PC-3 (cell line): ENCODE results near the gene PTRH1. TPM values are rescaled to one million over a fixed set of nuclear protein-coding genes. Genes with fewer than 3 reads are reported as not detected.

Experiments used
- ATAC-seq: fragments of 200-7000 bp; cut with Tn5 transposase; 2 replicates; pipeline ENCODE4 v1.9.1; 2020; ENCODE audit warnings: mild to moderate bottlenecking, moderate library complexity
- BruUV-seq: library from RNA; stranded (reverse); fragments of 400-500 nt; replicated peaks from 2 replicates; lab custom pipeline; 2021; lab: Mats Ljungman, UMichigan
- CTCF ChIA-PET: fragments of 300-600 bp; sonication (Branson Sonifier 250); formaldehyde crosslinking; loops from one replicate; lab custom pipeline; 2022; ENCODE audit warnings: antibody characterized with exemption; lab: Charles Lee
- POLR2A ChIA-PET: fragments of 300-600 bp; sonication (Branson Sonifier 250); formaldehyde crosslinking; loops from one replicate; lab custom pipeline; 2022; ENCODE audit warnings: antibody characterized with exemption; ENCODE audit not compliant: unreplicated experiment; lab: Charles Lee
- DNase-seq: peaks from one replicate; pipeline ENCODE4 v3.0.0-alpha.2; 2015
- H2AFZ ChIP-seq: fragments of 300-600 bp; sonication (generic); 2 replicates; pipeline ENCODE4 v1.6.0; 2016; ENCODE audit warnings: antibody characterized with exemption, low read length
- H3F3A ChIP-seq: fragments of 300-600 bp; sonication (generic); one replicate; pipeline ENCODE4 v1.6.0; 2017; ENCODE audit warnings: antibody characterized with exemption, low read length, control low read depth, mild to moderate bottlenecking; ENCODE audit not compliant: unreplicated experiment
- H3K27ac ChIP-seq: fragments of 300-600 bp; sonication (generic); 2 replicates; pipeline ENCODE4 v1.5.1; 2016; ENCODE audit warnings: mild to moderate bottlenecking, low read length
- H3K27me3 ChIP-seq: fragments of 300-600 bp; sonication (generic); 2 replicates; pipeline ENCODE4 v1.6.1; 2016; ENCODE audit warnings: low read length, mixed read lengths
- H3K36me3 ChIP-seq: fragments of 300-600 bp; sonication (generic); 2 replicates; pipeline ENCODE4 v1.6.1; 2016; ENCODE audit warnings: low read depth, mixed run types, low read length, mixed read lengths
- H3K4me1 ChIP-seq: fragments of 300-600 bp; sonication (generic); 2 replicates; pipeline ENCODE4 v1.5.1; 2016; ENCODE audit warnings: low read length; ENCODE audit not compliant: insufficient read depth
- H3K4me2 ChIP-seq: fragments of 300-600 bp; sonication (generic); 2 replicates; pipeline ENCODE4 v1.6.0; 2016; ENCODE audit warnings: low read length
- H3K4me3 ChIP-seq: fragments of 300-600 bp; sonication (generic); 2 replicates; pipeline ENCODE4 v1.5.1; 2016; ENCODE audit warnings: mild to moderate bottlenecking, low read length, mixed read lengths
- H3K79me2 ChIP-seq: fragments of 300-600 bp; sonication (generic); 2 replicates; pipeline ENCODE4 v1.6.1; 2017; ENCODE audit warnings: low read length, mixed read lengths
- H3K9ac ChIP-seq: fragments of 300-600 bp; sonication (generic); 2 replicates; pipeline ENCODE4 v1.6.0; 2016; ENCODE audit warnings: mild to moderate bottlenecking, low read length
- H3K9me2 ChIP-seq: fragments of 300-600 bp; sonication (generic); replicated peaks from 2 replicates; pipeline ENCODE4 v1.6.1; 2016; ENCODE audit warnings: mixed run types, low read length, mixed read lengths
- H3K9me3 ChIP-seq: fragments of 300-600 bp; sonication (generic); 2 replicates; pipeline ENCODE4 v1.6.1; 2016; ENCODE audit warnings: low read length, mixed read lengths
- H4K20me1 ChIP-seq: fragments of 300-600 bp; sonication (generic); 2 replicates; pipeline ENCODE4 v1.6.1; 2016; ENCODE audit warnings: low read length, mixed read lengths
- EZH2 ChIP-seq: fragments of 300-600 bp; sonication (generic); IDR thresholded peaks from one replicate; pipeline ENCODE4 v1.6.1; 2017; ENCODE audit warnings: antibody characterized with exemption, mild to moderate bottlenecking, low read length; ENCODE audit not compliant: unreplicated experiment
- EZH2phosphoT487 ChIP-seq: fragments of 300-600 bp; sonication (generic); IDR thresholded peaks from 2 replicates; pipeline ENCODE4 v1.6.1; 2018; ENCODE audit warnings: mild to moderate bottlenecking, antibody characterized with exemption, low read length, borderline replicate concordance
- intact Hi-C: fragments of 100-400 bp; cut with micrococcal nuclease; formaldehyde crosslinking; loops from 2 replicates; pipeline ENCODE4 v1.9.0; 2023
- total RNA-seq: library from RNA; depleted of rRNA; stranded (reverse); fragments of >200 nt; gene quantifications from 2 replicates; pipeline ENCODE4 v1.2.3, GENCODE V29; 2014
- TF ChIP-seq, protein P1 (sequence below): fragments of 300-600 bp; sonication (generic); conservative IDR thresholded peaks from 2 replicates; pipeline ENCODE4 v1.5.1; 2017; ENCODE audit warnings: antibody characterized with exemption, low read depth, mild to moderate bottlenecking, low read length

PTRH1 gene
- total RNA-seq, 1 experiment from 2014 or later, result 45.3 TPM

DNA sequence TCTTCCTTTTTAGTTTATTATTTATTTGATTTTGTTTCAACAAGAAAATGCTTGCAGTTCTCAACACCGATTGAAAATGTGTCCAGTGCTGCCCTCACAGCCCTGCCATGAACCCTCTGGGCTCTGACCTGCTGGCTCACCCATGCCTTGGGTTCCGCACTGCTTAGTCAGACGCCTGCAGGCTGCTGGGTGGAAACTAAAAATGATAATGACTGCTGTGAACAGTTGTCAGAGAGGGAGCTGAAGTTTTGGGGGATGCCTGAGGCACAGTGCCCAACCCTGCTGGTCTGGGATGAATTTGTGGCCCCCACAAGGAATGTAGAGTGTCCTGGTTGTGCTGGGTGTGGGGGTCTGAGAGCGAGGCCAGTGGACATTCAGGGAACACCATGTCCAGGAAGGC, 30.9 kb downstream of the PTRH1 start:
- H3K36me3 ChIP-seq, result no peaks in the 10 kb centered on the region
- H3K4me1 ChIP-seq, result peaks cover 7% of the 10 kb centered on the region
- ChIA-PET CTCF (no interaction called here), POLR2A (interaction anchor here (0.6 kb wide), 1 partner anchor 17 kb away, joined by 3 read pairs; no protein-coding TSS in a partner anchor)
- H3K4me2 ChIP-seq, result no peak overlapping the region
- no peak overlapping the region for H3K9ac ChIP-seq
- intact Hi-C loops, result no loop called here
- no peak overlapping the region for H2AFZ ChIP-seq
- no peak overlapping the region for H3K4me3 ChIP-seq
- no peaks in the 10 kb centered on the region for H3K9me2 ChIP-seq
- H3K9me3 ChIP-seq, result no peaks in the 10 kb centered on the region
- no peaks in the 10 kb centered on the region for H3F3A ChIP-seq
- H3K27ac ChIP-seq, result no peak overlapping the region
- ATAC-seq (no peak), DNase-seq (peak; percentile 33)
- H3K27me3 ChIP-seq, result no peaks in the 10 kb centered on the region
- BruUV-seq, result no TSS peak
- no peaks in the 10 kb centered on the region for H3K79me2 ChIP-seq
- H4K20me1 ChIP-seq, result no peaks in the 10 kb centered on the region
- TF ChIP-seq, protein P1, sequence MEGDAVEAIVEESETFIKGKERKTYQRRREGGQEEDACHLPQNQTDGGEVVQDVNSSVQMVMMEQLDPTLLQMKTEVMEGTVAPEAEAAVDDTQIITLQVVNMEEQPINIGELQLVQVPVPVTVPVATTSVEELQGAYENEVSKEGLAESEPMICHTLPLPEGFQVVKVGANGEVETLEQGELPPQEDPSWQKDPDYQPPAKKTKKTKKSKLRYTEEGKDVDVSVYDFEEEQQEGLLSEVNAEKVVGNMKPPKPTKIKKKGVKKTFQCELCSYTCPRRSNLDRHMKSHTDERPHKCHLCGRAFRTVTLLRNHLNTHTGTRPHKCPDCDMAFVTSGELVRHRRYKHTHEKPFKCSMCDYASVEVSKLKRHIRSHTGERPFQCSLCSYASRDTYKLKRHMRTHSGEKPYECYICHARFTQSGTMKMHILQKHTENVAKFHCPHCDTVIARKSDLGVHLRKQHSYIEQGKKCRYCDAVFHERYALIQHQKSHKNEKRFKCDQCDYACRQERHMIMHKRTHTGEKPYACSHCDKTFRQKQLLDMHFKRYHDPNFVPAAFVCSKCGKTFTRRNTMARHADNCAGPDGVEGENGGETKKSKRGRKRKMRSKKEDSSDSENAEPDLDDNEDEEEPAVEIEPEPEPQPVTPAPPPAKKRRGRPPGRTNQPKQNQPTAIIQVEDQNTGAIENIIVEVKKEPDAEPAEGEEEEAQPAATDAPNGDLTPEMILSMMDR, result no peak
- no peak for TF ChIP-seq EZH2
- TF ChIP-seq EZH2phosphoT487, result no peak

DNA sequence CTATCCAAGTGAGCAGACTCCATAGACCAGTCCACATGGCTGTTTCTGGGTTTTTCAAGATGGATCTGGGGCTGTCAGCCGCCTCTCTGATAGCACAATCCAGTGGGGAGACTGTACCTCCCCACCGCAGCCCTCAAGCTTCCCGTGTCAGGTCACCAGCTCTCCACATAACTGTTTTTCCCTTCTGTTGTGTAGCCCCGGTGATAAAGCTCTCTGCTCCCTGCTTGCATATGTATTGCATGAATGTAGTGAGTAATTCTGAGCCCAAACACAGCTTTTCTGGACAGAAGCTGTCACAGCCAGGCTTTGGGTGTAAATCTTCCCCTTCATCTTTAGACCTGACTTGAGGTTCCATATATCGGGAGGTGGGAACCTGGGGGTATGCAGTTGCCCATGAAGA, 31.7 kb downstream of the PTRH1 start:
- no peaks in the 10 kb centered on the region for H3K27me3 ChIP-seq
- ATAC-seq (no peak), DNase-seq (no peak)
- TF ChIP-seq, protein P1, result no peak
- TF ChIP-seq EZH2phosphoT487, result no peak
- no peak for TF ChIP-seq EZH2
- H3K27ac ChIP-seq, result no peak overlapping the region
- no peaks in the 10 kb centered on the region for H3K36me3 ChIP-seq
- no peaks in the 10 kb centered on the region for H3K79me2 ChIP-seq
- peaks cover 7% of the 10 kb centered on the region for H3K4me1 ChIP-seq
- ChIA-PET POLR2A (interaction anchor here (0.5 kb wide), 1 partner anchor 102 kb away, joined by 3 read pairs; the partner anchor contains the start of gene CDK9), CTCF (no interaction called here)
- intact Hi-C loops, result no loop called here
- no peak overlapping the region for H2AFZ ChIP-seq
- no peak overlapping the region for H3K9ac ChIP-seq
- H3K9me3 ChIP-seq, result no peaks in the 10 kb centered on the region
- no peaks in the 10 kb centered on the region for H3K9me2 ChIP-seq
- H3K4me3 ChIP-seq, result no peak overlapping the region
- no TSS peak for BruUV-seq
- no peaks in the 10 kb centered on the region for H4K20me1 ChIP-seq
- H3K4me2 ChIP-seq, result no peak overlapping the region
- H3F3A ChIP-seq, result no peaks in the 10 kb centered on the region

- H3K4me3 ChIP-seq, result no peak overlapping the region
- ChIA-PET POLR2A (no interaction called here), CTCF (no interaction called here)
- H3K36me3 ChIP-seq, result no peaks in the 10 kb centered on the region
- H2AFZ ChIP-seq, result no peak overlapping the region
- no TSS peak for BruUV-seq
- H3K9me2 ChIP-seq, result no peaks in the 10 kb centered on the region
- H4K20me1 ChIP-seq, result no peaks in the 10 kb centered on the region
- ATAC-seq, result no peak; the same call in 1 of the 2 replicates
- no peaks in the 10 kb centered on the region for H3K27me3 ChIP-seq
- H3F3A ChIP-seq, result no peaks in the 10 kb centered on the region
- H3K4me1 ChIP-seq, result peaks cover 7% of the 10 kb centered on the region
- no peaks in the 10 kb centered on the region for H3K9me3 ChIP-seq
- DNase-seq, result peak; percentile 24
- no peak overlapping the region for H3K9ac ChIP-seq
- intact Hi-C loops, result no loop called here
- H3K27ac ChIP-seq, result no peak overlapping the region
- TF ChIP-seq EZH2, result no peak
- no peak for TF ChIP-seq EZH2phosphoT487
- TF ChIP-seq, protein P1, result no peak
- no peak overlapping the region for H3K4me2 ChIP-seq
- no peaks in the 10 kb centered on the region for H3K79me2 ChIP-seq
Observed at GRCh38 chr9:127682351-127683136, 32.9 kb downstream of the PTRH1 start.
